ENCODE measurements around the gene NEDD9. TPM values are rescaled to one million over a fixed set of nuclear protein-coding genes. Genes with fewer than 3 reads are reported as not detected.

NEDD9 gene
- total and polyA plus RNA-seq, 5 donors: 20.9 to 38.0 (median 25.9) TPM

DNA sequence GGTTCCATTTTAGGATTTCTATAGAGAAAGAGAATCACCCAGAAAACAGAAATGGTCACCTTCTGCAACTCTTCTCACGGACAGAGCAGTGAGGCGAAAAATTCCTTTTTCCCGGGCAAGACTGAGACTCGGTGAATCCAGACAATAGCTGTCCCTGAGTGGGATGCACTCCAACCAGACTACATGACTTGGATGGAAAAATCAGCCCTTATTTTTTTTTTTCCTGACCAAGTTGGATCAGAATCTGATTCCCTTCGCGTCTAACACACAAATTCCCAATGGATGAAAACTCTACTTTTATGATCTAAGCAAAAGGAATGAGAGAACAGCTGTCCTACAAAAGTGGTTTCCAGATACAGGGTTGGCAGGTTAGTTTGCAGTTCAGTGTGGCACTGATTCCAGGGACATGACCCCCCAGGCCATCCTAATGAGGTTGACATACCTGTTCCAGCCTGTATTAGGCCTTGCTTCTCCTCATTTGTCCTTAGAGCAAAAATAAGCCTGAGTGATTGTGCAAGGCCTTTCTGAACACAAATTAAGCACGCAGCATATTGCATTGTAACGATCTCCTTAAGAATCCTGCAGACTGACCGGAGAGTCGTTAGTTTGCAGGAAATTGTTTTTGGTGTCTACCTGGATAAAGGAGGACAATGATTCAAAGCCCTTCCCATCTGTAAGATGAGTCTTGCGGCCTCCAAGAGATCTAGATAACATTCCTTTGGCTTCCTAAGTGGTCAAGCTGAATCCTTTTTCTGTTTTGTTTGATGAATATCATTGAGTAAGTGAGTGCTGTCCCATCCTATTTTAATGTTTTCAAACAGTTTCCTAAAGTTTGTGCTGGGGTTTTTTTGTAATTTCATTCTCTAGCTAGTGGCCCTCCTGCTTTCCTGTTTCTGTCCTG is 1.5 kb upstream of the NEDD9 start:
- no peaks in the 10 kb centered on the region for H3K9me3 ChIP-seq (ENCODE audit: control insufficient read depth, low read length)
- 68% methylated on average over 11 of the region's 11 CpGs for WGBS
- DNase-seq (no peak), ATAC-seq (no peak)
- peak overlapping the region; percentile 75 for H3K4me3 ChIP-seq (ENCODE audit: low read length)
- peaks cover 14% of the 10 kb centered on the region for H3K4me1 ChIP-seq (ENCODE audit: control insufficient read depth, insufficient read depth, low read length)
- peak overlapping the region; percentile 93 for H3K27ac ChIP-seq (ENCODE audit: low read length)
- H3K27me3 ChIP-seq (ENCODE audit: control insufficient read depth, insufficient read depth): no peaks in the 10 kb centered on the region
- intact Hi-C loops (cut with DNase I): loop anchor here in 2 of 4 donors (5.0 to 10.0 kb wide), 2 partner anchors 62 to 121 kb away; no protein-coding TSS in a partner anchor

DNA sequence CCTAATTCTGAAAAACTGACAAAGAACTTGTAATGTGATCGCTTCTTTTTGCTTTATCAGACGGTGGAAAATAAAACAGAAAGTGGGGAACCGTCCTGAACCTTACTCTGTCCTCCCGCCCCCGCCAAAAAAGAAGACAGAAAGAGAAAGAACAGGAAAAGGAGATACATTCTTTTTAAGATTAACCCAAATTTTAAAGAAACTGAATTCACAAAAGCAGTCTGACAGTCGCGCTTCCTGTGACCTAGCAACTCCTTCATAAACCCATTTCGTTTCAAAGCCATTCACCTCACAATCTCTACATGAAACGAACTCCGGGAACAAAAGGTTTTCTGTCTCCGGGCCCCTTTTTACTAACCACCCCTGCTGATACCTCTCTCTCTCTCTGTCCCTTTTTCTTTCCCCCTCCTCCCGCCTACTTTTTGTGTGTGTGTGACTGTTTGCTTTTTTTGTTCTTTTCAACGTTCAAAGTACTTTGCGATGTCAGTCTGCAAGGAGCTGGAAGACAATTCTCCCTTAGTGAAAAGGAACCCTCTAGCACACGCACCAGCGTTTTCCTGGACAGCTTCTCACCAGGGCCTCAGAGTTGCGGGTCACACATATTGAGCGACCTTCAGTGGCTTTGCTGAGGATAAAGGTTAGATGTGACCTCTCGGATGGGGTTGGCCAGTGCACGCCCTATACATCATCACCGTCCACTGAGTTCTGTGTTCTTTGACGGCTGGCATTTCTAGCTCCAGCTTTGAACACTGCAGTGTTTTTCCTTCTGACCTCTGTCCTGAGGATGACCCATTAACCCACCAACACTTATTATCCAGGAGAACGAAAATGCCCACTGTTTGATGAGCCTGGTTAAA is 530 bp upstream of the NEDD9 start:
- intact Hi-C loops (cut with DNase I): loop anchor here in 2 of 4 donors (5.0 to 10.0 kb wide), 2 partner anchors 61 to 122 kb away; no protein-coding TSS in a partner anchor
- Histone ChIP-seq H3K4me1 (ENCODE audit: control insufficient read depth, insufficient read depth, low read length) (peaks cover 14% of the 10 kb centered on the region), H3K27ac (ENCODE audit: low read length) (peak overlapping the region; percentile 93), H3K9me3 (ENCODE audit: control insufficient read depth, low read length) (no peaks in the 10 kb centered on the region), H3K4me3 (ENCODE audit: low read length) (peak overlapping the region; percentile 75), H3K27me3 (ENCODE audit: control insufficient read depth, insufficient read depth) (no peaks in the 10 kb centered on the region)
- DNase-seq (no peak), ATAC-seq (peak; percentile 4 to 21)
- 16% methylated on average over 23 of the region's 23 CpGs for WGBS

DNA sequence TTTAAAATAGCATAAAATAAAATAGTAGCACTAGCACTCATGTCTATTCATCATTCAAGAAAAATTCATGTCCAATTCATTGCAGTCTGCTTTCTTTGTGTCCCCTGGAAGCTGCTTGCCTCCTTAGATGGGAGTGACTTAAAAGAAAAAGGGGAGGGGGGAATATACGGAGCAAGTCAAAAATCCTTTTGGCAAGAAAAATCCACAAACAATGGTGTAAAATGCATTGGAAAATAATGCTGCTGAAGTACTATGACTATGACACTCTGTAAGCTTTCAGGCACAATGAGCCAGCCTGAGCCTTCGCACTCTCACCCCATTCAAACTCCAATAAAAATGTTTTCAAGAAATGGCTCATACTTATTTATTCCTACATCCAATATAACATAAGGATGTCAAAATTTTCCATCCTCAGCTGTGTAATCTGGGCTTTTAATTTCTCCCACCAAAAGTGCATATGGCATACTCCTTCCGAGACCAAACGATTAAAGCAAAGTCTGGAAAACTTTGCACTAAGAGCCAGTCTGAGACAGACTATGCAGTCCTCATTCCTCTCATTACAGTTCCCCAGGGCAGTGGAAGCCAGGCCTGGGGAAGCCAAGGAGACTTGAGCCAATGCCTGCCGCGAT is 790 bp downstream of the NEDD9 start:
- DNase-seq (peak; percentile 67 to 82 (median 78)), ATAC-seq (peak; percentile 78 to 80)
- peak overlapping the region; percentile 75 for H3K4me3 ChIP-seq (ENCODE audit: low read length)
- intact Hi-C loops (cut with DNase I): loop anchor here in 2 of 4 donors (5.0 to 10.0 kb wide), 2 partner anchors 59 to 123 kb away; no protein-coding TSS in a partner anchor
- peaks cover 13% of the 10 kb centered on the region for H3K4me1 ChIP-seq (ENCODE audit: control insufficient read depth, insufficient read depth, low read length)
- no peaks in the 10 kb centered on the region for H3K9me3 ChIP-seq (ENCODE audit: control insufficient read depth, low read length)
- 10% methylated on average over 6 of the region's 6 CpGs for WGBS
- H3K27me3 ChIP-seq (ENCODE audit: control insufficient read depth, insufficient read depth): no peaks in the 10 kb centered on the region
- peak overlapping the region; percentile 93 for H3K27ac ChIP-seq (ENCODE audit: low read length)

DNA sequence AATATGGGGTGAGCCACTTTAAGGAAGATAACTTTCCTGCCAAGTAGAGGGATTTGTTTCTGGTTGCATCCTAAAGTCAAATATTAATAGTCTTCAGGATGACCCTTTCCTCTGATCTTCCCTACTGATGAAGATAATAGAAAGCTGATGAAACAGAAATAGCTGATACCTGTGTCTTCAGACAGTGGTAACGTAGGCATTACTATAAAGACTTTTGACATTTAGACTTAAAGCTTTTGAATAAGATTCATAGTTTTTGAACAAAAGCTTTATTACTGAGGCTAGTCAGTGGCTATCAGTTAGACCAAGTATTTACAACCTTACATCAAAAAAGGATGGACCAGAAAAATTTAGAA is 1.4 kb downstream of the NEDD9 start:
- intact Hi-C loops (cut with DNase I): loop anchor here in 2 of 4 donors (5.0 to 10.0 kb wide), 2 partner anchors 59 to 124 kb away; no protein-coding TSS in a partner anchor

DNA sequence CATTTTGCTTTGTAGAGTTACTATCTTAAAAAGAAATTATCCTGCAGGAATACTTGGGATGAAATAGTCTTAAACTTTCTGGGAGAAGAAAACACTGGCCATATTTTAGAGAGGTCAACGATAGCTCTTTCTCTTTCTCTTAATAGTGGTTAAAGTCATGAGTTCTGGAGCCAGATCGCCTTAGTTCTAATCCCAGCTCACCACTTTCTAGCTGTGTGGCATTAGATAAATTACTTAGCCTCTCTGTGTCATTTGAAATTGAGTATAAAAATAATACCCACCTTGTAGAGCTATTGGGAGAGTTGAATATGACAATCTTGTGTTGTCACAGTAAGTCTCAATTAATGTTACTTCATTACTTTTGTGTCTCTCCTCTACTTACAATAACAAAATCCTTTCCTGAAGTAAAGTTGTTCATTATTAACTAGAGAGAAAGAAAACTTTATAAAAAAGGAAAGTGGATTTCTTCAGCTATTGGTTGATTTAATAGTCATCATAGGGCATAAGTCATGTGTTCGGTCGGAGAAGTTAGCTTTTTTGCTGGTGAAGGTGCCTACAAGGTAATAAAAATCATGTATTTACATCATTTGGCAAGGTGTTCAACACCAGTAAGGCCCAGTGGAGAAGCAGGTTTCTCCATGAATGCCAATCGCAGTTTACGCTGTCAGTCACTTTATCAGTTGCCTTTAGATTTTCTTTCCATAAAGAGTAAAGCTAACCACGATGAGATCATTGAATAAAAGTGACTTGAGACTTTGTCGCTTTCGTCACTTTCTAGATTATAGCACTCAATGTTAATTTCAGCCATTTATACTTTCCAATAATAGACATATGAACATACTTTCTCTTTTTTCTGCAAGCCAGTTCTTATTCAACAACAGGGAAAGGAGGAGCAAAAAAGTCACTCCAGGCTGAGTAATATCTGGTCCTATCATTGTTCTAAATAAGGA is 2.0 kb downstream of the NEDD9 start:
- no peaks in the 10 kb centered on the region for H3K27me3 ChIP-seq (ENCODE audit: control insufficient read depth, insufficient read depth)
- peaks cover 7% of the 10 kb centered on the region for H3K4me1 ChIP-seq (ENCODE audit: control insufficient read depth, insufficient read depth, low read length)
- ATAC-seq (no peak), DNase-seq (no peak)
- WGBS: 44% methylated on average over 9 of the region's 9 CpGs
- intact Hi-C loops (cut with DNase I): loop anchor here in 2 of 4 donors (5.0 to 10.0 kb wide), 2 partner anchors 58 to 124 kb away; no protein-coding TSS in a partner anchor
- no peaks in the 10 kb centered on the region for H3K9me3 ChIP-seq (ENCODE audit: control insufficient read depth, low read length)
- peak overlapping the region; percentile 94 for H3K27ac ChIP-seq (ENCODE audit: low read length)
- peak overlapping the region; percentile 75 for H3K4me3 ChIP-seq (ENCODE audit: low read length)

More for the DNA sequence above, 1.4 kb downstream of the NEDD9 start:
- peak overlapping the region; percentile 75 for H3K4me3 ChIP-seq (ENCODE audit: low read length)
- H3K27ac ChIP-seq (ENCODE audit: low read length): no peak overlapping the region
- H3K4me1 ChIP-seq (ENCODE audit: control insufficient read depth, insufficient read depth, low read length): peaks cover 8% of the 10 kb centered on the region
- ATAC-seq (no peak), DNase-seq (no peak)
- WGBS: 47% methylated on average over 1 of the region's 1 CpG
- H3K27me3 ChIP-seq (ENCODE audit: control insufficient read depth, insufficient read depth): no peaks in the 10 kb centered on the region
- no peaks in the 10 kb centered on the region for H3K9me3 ChIP-seq (ENCODE audit: control insufficient read depth, low read length)

DNA sequence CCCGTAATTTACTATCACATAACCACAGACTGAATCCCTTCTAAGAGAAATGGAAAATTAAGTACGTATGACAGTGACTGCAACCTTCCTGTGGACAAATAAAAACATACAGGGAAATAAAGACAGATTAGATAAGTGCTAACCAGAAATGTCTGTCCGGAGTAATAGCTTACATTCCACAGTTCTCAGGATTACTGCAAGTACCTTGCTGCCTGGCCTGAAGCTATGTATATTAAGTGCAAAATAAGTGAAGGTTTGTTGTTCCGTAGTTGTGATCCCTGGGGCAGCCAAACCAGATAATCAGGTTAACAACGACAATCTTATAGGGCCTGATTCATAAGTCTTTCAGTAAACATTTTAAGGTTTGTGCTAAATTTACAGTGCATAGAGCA is 2.8 kb downstream of the NEDD9 start:
- H3K9me3 ChIP-seq (ENCODE audit: control insufficient read depth, low read length): no peaks in the 10 kb centered on the region
- intact Hi-C loops (cut with DNase I): loop anchor here in 3 of 4 donors (5.0 to 10.0 kb wide), 3 partner anchors 55 to 125 kb away; no protein-coding TSS in a partner anchor
- 52% methylated on average over 5 of the region's 5 CpGs for WGBS
- H3K4me3 ChIP-seq (ENCODE audit: low read length): peak overlapping the region; percentile 75
- H3K27ac ChIP-seq (ENCODE audit: low read length): no peak overlapping the region
- DNase-seq (no peak), ATAC-seq (no peak)
- H3K27me3 ChIP-seq (ENCODE audit: control insufficient read depth, insufficient read depth): no peaks in the 10 kb centered on the region
- peaks cover 7% of the 10 kb centered on the region for H3K4me1 ChIP-seq (ENCODE audit: control insufficient read depth, insufficient read depth, low read length)

DNA sequence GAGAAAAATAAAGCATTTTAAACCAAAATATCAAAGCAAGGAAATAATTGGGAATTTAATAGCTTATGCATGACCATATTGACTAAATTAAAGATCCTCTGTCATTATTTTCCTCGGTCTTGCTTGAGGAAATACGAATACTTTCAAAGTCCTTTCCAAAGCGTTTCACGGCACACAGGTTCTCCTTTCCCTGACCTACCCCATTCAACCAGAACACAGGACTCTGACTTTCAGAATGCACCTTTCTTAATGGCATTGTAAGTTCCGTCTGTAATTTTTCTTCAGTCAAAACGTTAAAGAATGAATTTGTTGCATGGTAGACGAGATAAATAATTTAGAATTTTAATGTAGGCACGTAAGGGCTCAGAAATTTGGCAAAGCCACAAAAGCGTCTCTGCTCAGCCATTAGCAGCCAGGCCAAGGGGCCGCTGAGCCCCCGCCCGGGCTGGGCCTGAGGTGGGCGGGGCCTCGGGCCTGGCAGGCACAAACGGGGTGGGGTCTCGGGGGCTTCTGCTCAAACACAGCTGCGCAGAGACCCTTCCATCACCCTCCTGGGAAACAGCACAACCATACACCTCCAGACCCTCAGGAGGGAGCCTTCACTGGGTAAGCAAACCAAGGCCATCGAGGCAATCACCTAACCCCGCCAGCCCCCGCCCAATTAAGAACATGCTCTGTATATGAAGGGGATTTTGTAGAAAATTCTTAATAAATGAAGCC is 3.4 kb downstream of the NEDD9 start:
- Histone ChIP-seq H3K9me3 (ENCODE audit: control insufficient read depth, low read length) (no peaks in the 10 kb centered on the region), H3K27ac (ENCODE audit: low read length) (peak overlapping the region; percentile 84), H3K4me3 (ENCODE audit: low read length) (peak overlapping the region; percentile 75), H3K4me1 (ENCODE audit: control insufficient read depth, insufficient read depth, low read length) (peaks cover 7% of the 10 kb centered on the region), H3K27me3 (ENCODE audit: control insufficient read depth, insufficient read depth) (no peaks in the 10 kb centered on the region)
- ATAC-seq (peak in 1 of 2 donors; percentile 6), DNase-seq (no peak)
- WGBS: 36% methylated on average over 20 of the region's 20 CpGs
- intact Hi-C loops (cut with DNase I): loop anchor here in 2 of 4 donors (10.0 kb wide), 1 partner anchor 54 kb away; no protein-coding TSS in a partner anchor

DNA sequence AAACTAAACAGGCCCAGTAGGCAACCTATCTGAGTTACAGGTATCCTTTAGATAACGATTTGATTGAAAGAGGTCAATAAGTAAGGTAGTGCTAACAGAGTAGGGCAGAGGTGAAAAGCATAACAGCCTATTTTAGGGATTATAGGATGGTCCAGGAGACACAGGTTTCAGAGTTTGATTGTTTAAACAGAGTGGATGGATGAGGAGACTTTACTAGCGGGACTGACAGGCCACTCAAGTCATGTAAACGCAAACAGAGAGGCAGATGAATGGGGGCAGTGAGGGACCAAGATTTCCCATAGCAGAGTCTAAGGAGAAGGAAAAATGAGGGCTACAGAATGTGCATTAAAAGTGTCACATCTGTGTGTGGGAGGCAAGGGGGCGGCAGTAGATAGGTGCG is 4.8 kb downstream of the NEDD9 start:
- Histone ChIP-seq H3K4me1 (ENCODE audit: control insufficient read depth, insufficient read depth, low read length) (peaks cover 3% of the 10 kb centered on the region), H3K4me3 (ENCODE audit: low read length) (peak overlapping the region; percentile 75), H3K9me3 (ENCODE audit: control insufficient read depth, low read length) (no peaks in the 10 kb centered on the region), H3K27ac (ENCODE audit: low read length) (no peak overlapping the region), H3K27me3 (ENCODE audit: control insufficient read depth, insufficient read depth) (no peaks in the 10 kb centered on the region)
- intact Hi-C loops (cut with DNase I): loop anchor here in 2 of 4 donors (10.0 kb wide), 1 partner anchor 53 kb away; no protein-coding TSS in a partner anchor
- 68% methylated on average over 5 of the region's 5 CpGs for WGBS
- ATAC-seq (no peak), DNase-seq (no peak)

DNA sequence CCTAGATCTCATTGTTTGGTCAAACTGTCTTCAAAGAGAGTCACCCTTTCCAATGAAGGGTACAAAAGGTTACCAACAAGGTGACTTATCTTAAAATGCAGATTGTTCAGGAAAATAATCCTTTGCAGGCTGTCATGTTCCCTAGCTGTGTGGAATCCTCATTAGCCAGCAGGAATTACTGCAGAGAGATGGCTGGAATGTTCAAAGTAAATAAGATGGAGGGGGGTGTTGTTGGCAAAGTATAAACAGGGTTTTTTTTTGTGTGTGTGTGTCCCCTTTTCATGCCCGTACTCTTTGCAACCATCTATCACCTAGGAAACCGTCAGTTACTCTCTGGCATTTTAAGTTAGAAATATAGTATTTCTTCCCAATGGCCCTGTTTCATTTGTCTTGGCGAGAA is 6.5 kb downstream of the NEDD9 start:
- H3K4me3 ChIP-seq (ENCODE audit: low read length): peak overlapping the region; percentile 34
- intact Hi-C loops (cut with DNase I): loop anchor here in 2 of 4 donors (10.0 kb wide), 1 partner anchor 51 kb away; no protein-coding TSS in a partner anchor
- H3K4me1 ChIP-seq (ENCODE audit: control insufficient read depth, insufficient read depth, low read length): peaks cover 3% of the 10 kb centered on the region

More for the DNA sequence above, 6.5 kb downstream of the NEDD9 start:
- ATAC-seq: no peak
- Histone ChIP-seq H3K9me3 (ENCODE audit: control insufficient read depth, low read length) (no peaks in the 10 kb centered on the region), H3K27me3 (ENCODE audit: control insufficient read depth, insufficient read depth) (no peaks in the 10 kb centered on the region), H3K27ac (ENCODE audit: low read length) (no peak overlapping the region)
- no peak for DNase-seq
- 85% methylated on average over 3 of the region's 3 CpGs for WGBS
